PC-3 (cell line): ENCODE results near the gene GABRD.

ENCODE experiments used
- EZH2 ChIP-seq: fragments of 300-600 bp; sonication (generic); IDR thresholded peaks from one replicate; pipeline ENCODE4 v1.6.1; 2017; ENCODE audit warnings: antibody characterized with exemption, mild to moderate bottlenecking, low read length; ENCODE audit not compliant: unreplicated experiment
- TF ChIP-seq, protein P1 (sequence below): fragments of 300-600 bp; sonication (generic); conservative IDR thresholded peaks from 2 replicates; pipeline ENCODE4 v1.5.1; 2017; ENCODE audit warnings: antibody characterized with exemption, low read depth, mild to moderate bottlenecking, low read length

DNA sequence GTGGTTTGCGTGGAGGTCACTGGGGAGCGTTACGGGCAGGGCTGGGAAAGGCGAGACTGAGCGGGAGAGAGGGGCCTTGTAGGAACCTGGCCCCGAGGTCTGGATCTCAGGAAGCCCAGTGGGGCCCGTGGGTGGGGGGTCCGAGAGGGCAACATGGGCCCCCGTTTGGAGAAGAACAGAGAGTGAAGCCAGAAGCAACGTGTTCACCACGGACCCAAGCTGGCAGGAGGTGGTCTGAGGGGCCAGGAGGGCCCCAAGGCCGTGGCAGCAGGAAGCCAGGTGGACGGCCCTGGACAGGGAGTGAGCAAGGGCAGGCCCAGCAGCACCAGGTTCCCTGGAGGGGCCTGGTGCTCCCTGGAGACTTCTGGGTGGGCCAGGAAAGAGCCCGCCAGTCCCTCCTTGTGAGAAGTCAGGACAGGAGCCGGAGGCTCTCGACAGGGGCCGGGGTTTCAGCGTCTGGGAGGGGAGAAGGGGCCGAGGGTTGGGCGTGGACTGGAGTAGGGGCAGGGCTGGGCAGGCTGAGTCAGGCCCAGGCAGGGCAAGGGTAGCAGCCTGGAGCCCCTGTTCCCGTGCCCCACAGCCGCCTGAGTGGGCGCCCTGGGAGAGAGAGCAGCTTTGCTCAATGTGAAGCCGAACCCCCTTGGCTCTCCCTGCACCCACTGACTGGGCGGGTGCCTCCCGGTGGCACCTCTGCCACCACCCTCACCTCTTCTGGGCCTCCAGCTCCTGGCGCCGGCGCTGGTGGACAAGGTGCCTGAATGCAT, 49.0 kb upstream of the GABRD start:
- TF ChIP-seq EZH2, result no peak
- TF ChIP-seq, protein P1, sequence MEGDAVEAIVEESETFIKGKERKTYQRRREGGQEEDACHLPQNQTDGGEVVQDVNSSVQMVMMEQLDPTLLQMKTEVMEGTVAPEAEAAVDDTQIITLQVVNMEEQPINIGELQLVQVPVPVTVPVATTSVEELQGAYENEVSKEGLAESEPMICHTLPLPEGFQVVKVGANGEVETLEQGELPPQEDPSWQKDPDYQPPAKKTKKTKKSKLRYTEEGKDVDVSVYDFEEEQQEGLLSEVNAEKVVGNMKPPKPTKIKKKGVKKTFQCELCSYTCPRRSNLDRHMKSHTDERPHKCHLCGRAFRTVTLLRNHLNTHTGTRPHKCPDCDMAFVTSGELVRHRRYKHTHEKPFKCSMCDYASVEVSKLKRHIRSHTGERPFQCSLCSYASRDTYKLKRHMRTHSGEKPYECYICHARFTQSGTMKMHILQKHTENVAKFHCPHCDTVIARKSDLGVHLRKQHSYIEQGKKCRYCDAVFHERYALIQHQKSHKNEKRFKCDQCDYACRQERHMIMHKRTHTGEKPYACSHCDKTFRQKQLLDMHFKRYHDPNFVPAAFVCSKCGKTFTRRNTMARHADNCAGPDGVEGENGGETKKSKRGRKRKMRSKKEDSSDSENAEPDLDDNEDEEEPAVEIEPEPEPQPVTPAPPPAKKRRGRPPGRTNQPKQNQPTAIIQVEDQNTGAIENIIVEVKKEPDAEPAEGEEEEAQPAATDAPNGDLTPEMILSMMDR, result no peak
